H1 (cell line): Measurements from ENCODE around the gene DUSP10. TPM values are rescaled to one million over a fixed set of nuclear protein-coding genes. Genes with fewer than 3 reads are reported as not detected.

Experiments
- CTCF ChIA-PET: fragments of 300-600 bp; sonication (Branson Sonifier 250); formaldehyde crosslinking; loops from one replicate; lab custom pipeline; 2021; ENCODE audit not compliant: partially characterized antibody; lab: Charles Lee
- POLR2A ChIA-PET: fragments of 300-600 bp; sonication (Branson Sonifier 250); formaldehyde crosslinking; loops from one replicate; lab custom pipeline; 2021; ENCODE audit warnings: inconsistent platforms; ENCODE audit not compliant: partially characterized antibody; lab: Charles Lee
- DNase-seq, 2 experiments: peaks; one replicate each; pipeline versions ENCODE4 v3.0.0 to v3.0.0-alpha.2; 2010 to 2022; ENCODE audit warnings: low spot score in 2 of 2, low read depth in 1 of 2, mixed read lengths in 1 of 2
- FAIRE-seq: peaks from 2 replicates; lab custom pipeline; 2011; peaks lifted over from hg19 to GRCh38; lab: Jason Lieb, UNC
- H2AFZ ChIP-seq: 2 replicates; pipeline ENCODE4 v1.8.1; 2012; ENCODE audit warnings: low read length, inconsistent platforms
- H2AK5ac ChIP-seq: 2 replicates; pipeline ENCODE4 v1.6.1; 2013; ENCODE audit warnings: low read depth, low read length
- H2BK120ac ChIP-seq: replicated peaks from 2 replicates; pipeline ENCODE3; 2013; ENCODE audit warnings: low read depth, low read length, inconsistent platforms
- H2BK12ac ChIP-seq: 2 replicates; pipeline ENCODE4 v1.6.1; 2013; ENCODE audit warnings: low read depth, low read length
- H2BK15ac ChIP-seq: 2 replicates; pipeline ENCODE4 v1.6.1; 2013; ENCODE audit warnings: low read length
- H2BK20ac ChIP-seq: 2 replicates; pipeline ENCODE4 v1.6.1; 2013; ENCODE audit warnings: low read length
- H2BK5ac ChIP-seq: 2 replicates; pipeline ENCODE4 v1.6.1; 2013; ENCODE audit warnings: low read depth, low read length
- H3K14ac ChIP-seq: 2 replicates; pipeline ENCODE4 v1.6.1; 2013; ENCODE audit warnings: inconsistent platforms; ENCODE audit not compliant: insufficient read length
- H3K18ac ChIP-seq: 2 replicates; pipeline ENCODE4 v1.6.1; 2013; ENCODE audit warnings: low read length; ENCODE audit errors: extremely low read depth
- H3K23ac ChIP-seq: 2 replicates; pipeline ENCODE4 v1.6.1; 2013; ENCODE audit warnings: inconsistent platforms; ENCODE audit not compliant: insufficient read length
- H3K23me2 ChIP-seq: 2 replicates; pipeline ENCODE4 v1.6.1; 2013; ENCODE audit warnings: low read depth, low read length
- H3K27ac ChIP-seq: 2 replicates; pipeline ENCODE4 v1.6.1; 2011; ENCODE audit warnings: low read depth, low read length, inconsistent platforms
- H3K27me3 ChIP-seq, 4 experiments: replicated peaks in 1 of 4; 1 replicate in 1 of 4; 2 replicates in 3 of 4; pipeline versions ENCODE4 v1.6.1 to v1.8.1; 2011 to 2013; ENCODE audit warnings: low read length in 3 of 4, mild to moderate bottlenecking in 3 of 4, inconsistent platforms in 2 of 4, mixed read lengths in 2 of 4, moderate library complexity in 1 of 4; ENCODE audit not compliant: control insufficient read depth in 3 of 4, insufficient read depth in 3 of 4; ENCODE audit errors: extremely low read depth in 1 of 4
- H3K36me3 ChIP-seq, 4 experiments: 2 replicates each; pipeline versions ENCODE4 v1.6.1 to v1.8.1; 2011 to 2013; ENCODE audit warnings: mild to moderate bottlenecking in 4 of 4, low read length in 3 of 4, moderate library complexity in 2 of 4, control low read depth in 1 of 4, inconsistent platforms in 1 of 4; ENCODE audit not compliant: insufficient read depth in 4 of 4, control insufficient read depth in 2 of 4
- H3K4ac ChIP-seq: replicated peaks from 2 replicates; pipeline ENCODE3; 2013; ENCODE audit warnings: low read length, low read depth, mixed read lengths, inconsistent platforms; ENCODE audit not compliant: insufficient read length
- H3K4me1 ChIP-seq, 4 experiments: replicated peaks in 1 of 4; 1 replicate in 1 of 4; 2 replicates in 3 of 4; pipeline versions ENCODE4 v1.6.1 to v1.8.1; 2011 to 2013; ENCODE audit warnings: low read length in 3 of 4, inconsistent platforms in 2 of 4, mixed read lengths in 1 of 4; ENCODE audit not compliant: insufficient read depth in 4 of 4, control insufficient read depth in 3 of 4
- H3K4me2 ChIP-seq, 2 experiments: 2 replicates each; pipeline versions ENCODE4 v1.6.1 to v1.8.1; 2011 to 2013; ENCODE audit warnings: low read depth in 2 of 2, low read length in 2 of 2, control low read depth in 1 of 2, inconsistent platforms in 1 of 2, mild to moderate bottlenecking in 1 of 2; ENCODE audit not compliant: insufficient read depth in 1 of 2
- H3K4me3 ChIP-seq, 4 experiments: fragments of 200-600, 300-600 bp in 1 of 4; sonication (generic), shearing (Covaris generic), sonication (Bioruptor Twin) in 1 of 4; 2 replicates each; pipeline versions ENCODE4 v1.5.1 to v1.8.1; 2011 to 2016; ENCODE audit warnings: low read length in 4 of 4, low read depth in 3 of 4, control low read depth in 2 of 4, inconsistent platforms in 2 of 4, mild to moderate bottlenecking in 2 of 4, mixed read lengths in 1 of 4, moderate library complexity in 1 of 4; ENCODE audit not compliant: insufficient read depth in 2 of 4; ENCODE audit errors: extremely low read depth in 1 of 4
- H3K56ac ChIP-seq: replicated peaks from 2 replicates; pipeline ENCODE3; 2013; ENCODE audit warnings: low read depth, mild to moderate bottlenecking, mixed read lengths, low read length, inconsistent platforms; ENCODE audit not compliant: insufficient read length
- H3K79me1 ChIP-seq: 2 replicates; pipeline ENCODE4 v1.6.1; 2013; ENCODE audit warnings: low read depth, low read length, control low read depth
- H3K79me2 ChIP-seq, 2 experiments: 2 replicates each; pipeline versions ENCODE4 v1.6.1 to v1.8.1; 2012 to 2013; ENCODE audit warnings: low read length in 2 of 2, mild to moderate bottlenecking in 2 of 2, inconsistent platforms in 1 of 2; ENCODE audit not compliant: insufficient read depth in 2 of 2, control insufficient read depth in 1 of 2
- H3K9ac ChIP-seq, 4 experiments: replicated peaks in 1 of 4; 1 replicate in 1 of 4; 2 replicates in 3 of 4; pipeline versions ENCODE4 v1.6.1 to v1.8.1; 2011 to 2013; ENCODE audit warnings: low read depth in 3 of 4, low read length in 3 of 4, control low read depth in 2 of 4, mild to moderate bottlenecking in 2 of 4, moderate library complexity in 2 of 4, inconsistent platforms in 1 of 4; ENCODE audit errors: extremely low read depth in 1 of 4
- H3K9me3 ChIP-seq, 2 experiments: 2 replicates each; pipeline versions ENCODE4 v1.6.1 to v1.8.1; 2012 to 2013; ENCODE audit warnings: mild to moderate bottlenecking in 2 of 2, moderate library complexity in 2 of 2, control low read depth in 1 of 2, inconsistent platforms in 1 of 2, low read depth in 1 of 2, low read length in 1 of 2, mixed read lengths in 1 of 2; ENCODE audit not compliant: insufficient read depth in 2 of 2
- H4K20me1 ChIP-seq, 2 experiments: replicated peaks in 1 of 2; 2 replicates each; pipeline versions ENCODE3 to v1.8.1; 2011 to 2013; ENCODE audit warnings: inconsistent platforms in 2 of 2, low read length in 2 of 2, mild to moderate bottlenecking in 1 of 2; ENCODE audit not compliant: insufficient read depth in 2 of 2, control insufficient read depth in 1 of 2
- H4K5ac ChIP-seq: 2 replicates; pipeline ENCODE4 v1.6.1; 2013; ENCODE audit warnings: low read length, low read depth, mixed read lengths, inconsistent platforms; ENCODE audit not compliant: insufficient read length
- H4K8ac ChIP-seq: 2 replicates; pipeline ENCODE4 v1.8.0; 2013; ENCODE audit warnings: mild to moderate bottlenecking, moderate library complexity, low read length, inconsistent platforms; ENCODE audit not compliant: insufficient read depth; ENCODE audit errors: extremely low read depth
- H4K91ac ChIP-seq: replicated peaks from 2 replicates; pipeline ENCODE3; 2013; ENCODE audit warnings: low read length, mixed read lengths, inconsistent platforms; ENCODE audit not compliant: insufficient read length
- RNF2 ChIP-seq: fragments of 200-900, 300-1000 bp; sonication (generic); IDR thresholded peaks from 2 replicates; pipeline ENCODE4 v1.7.1; 2016; ENCODE audit warnings: borderline replicate concordance, low read depth, mild to moderate bottlenecking, antibody characterized with exemption, low read length; ENCODE audit not compliant: poor library complexity, severe bottlenecking; ENCODE audit errors: missing control alignments
- SUZ12 ChIP-seq: fragments of 200-600 bp; sonication (generic); IDR thresholded peaks from 2 replicates; pipeline ENCODE4 v1.6.1; 2012; ENCODE audit warnings: mild to moderate bottlenecking, inconsistent platforms, low read length, moderate library complexity, mixed read lengths
- TAF7 ChIP-seq: optimal IDR thresholded peaks from 2 replicates; pipeline ENCODE3; 2011; ENCODE audit warnings: low read depth, mild to moderate bottlenecking, inconsistent platforms, low read length, moderate library complexity, borderline replicate concordance
- TCF12 ChIP-seq: IDR thresholded peaks from 2 replicates; pipeline ENCODE4 v1.6.1; 2011; ENCODE audit warnings: low read depth, mild to moderate bottlenecking, low read length
- WGBS, 2 experiments: shearing (Covaris generic) in 1 of 2; methylation state at CpG; one replicate each; pipeline versions ENCODE4 v1.1.6 to v1.1.7; 2013 to 2015; ENCODE audit warnings: low lambda C conversion rate in 2 of 2, mixed read lengths in 2 of 2, inconsistent platforms in 1 of 2, low coverage in 1 of 2, missing lambda C conversion rate in 1 of 2; ENCODE audit not compliant: insufficient replicate concordance in 2 of 2, insufficient coverage in 1 of 2, insufficient read length in 1 of 2; ENCODE audit errors: extremely low coverage in 1 of 2, missing lambda C conversion rate in 1 of 2; 5-methylcytosine and 5-hydroxymethylcytosine counted together
- polyA plus RNA-seq, 7 experiments: library from polyadenylated mRNA; depleted of rRNA in 3 of 7; stranded (reverse) in 5 of 7; unstranded in 2 of 7; fragments of >200 nt in 5 of 7; fragments of 200-250 nt in 2 of 7; gene quantifications; 1 replicate in 5 of 7; 2 replicates in 1 of 7; 4 replicates in 1 of 7; pipeline versions ENCODE4 v1.2.1 to v1.2.3, GENCODE V29; 2011 to 2013; ENCODE audit warnings: missing spikeins in 2 of 7, mixed read lengths in 2 of 7
- total RNA-seq: library from RNA; stranded (reverse); fragmentation: NEBNext Ultra II Directional; extraction: Animal tissue kit (Norgen Biotek cat#: 25700); gene quantifications from 2 replicates; pipeline ENCODE4 v1.2.1, GENCODE V29; 2021

DUSP10 gene
- total and polyA plus RNA-seq, 2 of the 8 experiments (the other 6 are each of a cell fraction or from before 2014, with no cell fraction given): 1.2 TPM

DNA sequence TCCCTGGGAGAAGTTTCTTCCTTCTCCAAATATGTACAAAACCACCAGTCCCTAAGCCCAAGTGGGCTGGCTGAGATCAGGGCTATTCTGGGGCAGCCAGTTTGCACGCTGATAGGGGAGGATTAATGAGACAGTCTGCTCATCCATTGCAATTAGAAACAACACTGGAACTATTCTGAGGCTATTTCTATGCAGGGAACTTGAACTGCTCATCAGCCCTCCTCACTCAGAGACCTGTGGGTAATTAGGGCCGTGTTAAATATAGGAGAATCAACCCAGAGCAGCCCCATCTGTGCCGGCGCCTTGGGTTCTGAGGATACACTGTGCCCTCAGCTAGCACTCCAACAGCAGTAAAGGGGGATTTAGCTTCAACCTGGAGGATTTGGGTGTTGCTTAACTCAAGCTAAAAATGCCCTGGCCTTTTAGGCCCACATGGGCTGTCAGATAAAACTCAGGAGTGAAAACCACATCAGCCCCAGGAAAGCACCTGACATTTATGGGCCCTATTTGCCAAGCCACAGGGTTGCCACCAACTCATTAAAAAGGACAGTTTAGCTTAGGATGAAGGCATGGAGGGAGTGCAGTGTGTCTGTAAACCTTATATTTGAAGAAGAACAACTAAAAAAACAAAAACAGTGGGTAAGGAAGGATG, 53.9 kb downstream of the DUSP10 start:
- no peak overlapping the region for H3K9ac ChIP-seq
- H3K4me3 ChIP-seq: no peak overlapping the region
- H4K5ac ChIP-seq: no peak overlapping the region
- no peak overlapping the region for H3K14ac ChIP-seq
- ChIA-PET CTCF (interaction anchor here (0.6 to 1.7 kb wide), 4 partner anchors 10 to 1597 kb away, joined by 3 read pairs; no protein-coding TSS in a partner anchor), POLR2A (no interaction called here)
- no peak overlapping the region for H3K56ac ChIP-seq
- DNase-seq: no peak
- H3K79me2 ChIP-seq: no peaks in the 10 kb centered on the region
- no peak overlapping the region for H2BK120ac ChIP-seq
- H3K4me1 ChIP-seq: no peaks in the 10 kb centered on the region
- no peak overlapping the region for H3K27ac ChIP-seq
- H3K23me2 ChIP-seq: no peaks in the 10 kb centered on the region
- H3K23ac ChIP-seq: no peak overlapping the region
- H2AK5ac ChIP-seq: no peak overlapping the region
- H4K8ac ChIP-seq: no peak overlapping the region
- H3K36me3 ChIP-seq: no peaks in the 10 kb centered on the region
- H2AFZ ChIP-seq: no peak overlapping the region
- no peaks in the 10 kb centered on the region for H3K79me1 ChIP-seq
- H2BK20ac ChIP-seq: no peak overlapping the region
- H3K18ac ChIP-seq: no peak overlapping the region
- no peak overlapping the region for H2BK5ac ChIP-seq
- H4K91ac ChIP-seq: no peak overlapping the region
- H2BK12ac ChIP-seq: no peak overlapping the region
- no peak for FAIRE-seq
- 94% methylated on average over 4 of the region's 4 CpGs; no CpG with 5 or more reads in 1 of the 2 experiments for WGBS, 2 experiments
- no peak overlapping the region for H3K4ac ChIP-seq
- no peaks in the 10 kb centered on the region for H3K27me3 ChIP-seq
- H2BK15ac ChIP-seq: no peak overlapping the region
- no peak overlapping the region for H3K4me2 ChIP-seq
- no peaks in the 10 kb centered on the region for H4K20me1 ChIP-seq
- no peak for TF ChIP-seq SUZ12
- no peak for TF ChIP-seq RNF2
- TF ChIP-seq TCF12: no peak
- TF ChIP-seq TAF7: no peak
- no peaks in the 10 kb centered on the region for H3K9me3 ChIP-seq
